HEK293 (cell line): ENCODE measurements around the gene TMEM184A.

Experiments
- CTCF ChIA-PET: fragments of 350-600 bp; formaldehyde crosslinking; extraction: SDS; loops from one replicate; lab custom pipeline; 2021; ENCODE audit warnings: antibody characterized with exemption; lab: Yijun Ruan, JAX
- POLR2A ChIA-PET: fragments of 300-600 bp; formaldehyde crosslinking; extraction: SDS; loops from one replicate; lab custom pipeline; 2020; ENCODE audit warnings: antibody characterized with exemption, inconsistent platforms; lab: Yijun Ruan, JAX
- H3K27ac ChIP-seq: fragments of 200-500 bp; sonication (Bioruptor generic); 2 replicates; pipeline ENCODE4 v1.5.1; 2014; ENCODE audit warnings: low read depth, low read length, control low read depth, inconsistent platforms; ENCODE audit errors: extremely low read depth
- H3K36me3 ChIP-seq, 2 experiments: fragments of 200-500 bp in 1 of 2; sonication (Bioruptor generic) in 1 of 2; 1 replicate in 1 of 2; 2 replicates in 1 of 2; pipeline ENCODE4 v1.5.1; 2014 to 2017; ENCODE audit warnings: inconsistent platforms in 2 of 2, low read length in 2 of 2; ENCODE audit not compliant: control insufficient read depth in 2 of 2, insufficient read depth in 1 of 2
- H3K4me1 ChIP-seq: fragments of 200-500 bp; sonication (Bioruptor generic); 2 replicates; pipeline ENCODE4 v1.5.1; 2014; ENCODE audit warnings: mild to moderate bottlenecking, low read length, inconsistent platforms; ENCODE audit not compliant: control insufficient read depth, insufficient read depth
- H3K4me3 ChIP-seq: 2 replicates; pipeline ENCODE4 v1.5.1; 2011; ENCODE audit warnings: low read depth, mild to moderate bottlenecking, control low read depth, low read length, moderate library complexity
- H3K9me3 ChIP-seq: fragments of 200-500 bp; sonication (Bioruptor generic); 2 replicates; pipeline ENCODE4 v1.5.1; 2014; ENCODE audit warnings: low read depth, low read length, inconsistent platforms; ENCODE audit not compliant: control insufficient read depth, insufficient read depth
- CTCF ChIP-seq: fragments of 450-650 bp; formaldehyde crosslinking; IDR thresholded peaks from 2 replicates; pipeline ENCODE4 v1.5.1; 2016; ENCODE audit warnings: missing biosample characterization, missing genetic modification characterization
- ELK4 ChIP-seq: IDR thresholded peaks from 2 replicates; pipeline ENCODE4 v1.6.1; 2011; ENCODE audit warnings: mild to moderate bottlenecking, low read depth, low read length, borderline replicate concordance
- FEZF1 ChIP-seq: fragments of 450-650 bp; formaldehyde crosslinking; IDR thresholded peaks from 2 replicates; pipeline ENCODE4 v1.5.1; 2016; ENCODE audit warnings: missing biosample characterization, missing genetic modification characterization
- GLIS2 ChIP-seq: fragments of 450-650 bp; formaldehyde crosslinking; IDR thresholded peaks from 2 replicates; pipeline ENCODE4 v1.5.1; 2016; ENCODE audit warnings: missing biosample characterization, missing genetic modification characterization
- REST ChIP-seq: fragments of 450-650 bp; formaldehyde crosslinking; IDR thresholded peaks from 2 replicates; pipeline ENCODE4 v1.5.1; 2016; ENCODE audit warnings: missing biosample characterization, missing genetic modification characterization
- SCRT2 ChIP-seq: fragments of 450-650 bp; formaldehyde crosslinking; IDR thresholded peaks from 2 replicates; pipeline ENCODE4 v1.5.1; 2016; ENCODE audit warnings: missing biosample characterization, missing genetic modification characterization
- SETDB1 ChIP-seq: IDR thresholded peaks from one replicate; pipeline ENCODE4 v1.6.1; 2017; ENCODE audit warnings: mild to moderate bottlenecking, low read length, moderate library complexity, mixed read lengths; ENCODE audit not compliant: insufficient read length
- WT1 ChIP-seq: fragments of 450-650 bp; formaldehyde crosslinking; IDR thresholded peaks from 2 replicates; pipeline ENCODE4 v1.5.1; 2016; ENCODE audit warnings: missing biosample characterization, missing genetic modification characterization
- ZBTB26 ChIP-seq: fragments of 450-650 bp; formaldehyde crosslinking; optimal IDR thresholded peaks from 2 replicates; pipeline ENCODE3; 2016; ENCODE audit warnings: missing biosample characterization, mild to moderate bottlenecking, missing genetic modification characterization
- ZBTB44 ChIP-seq: fragments of 450-650 bp; IDR thresholded peaks from 2 replicates; pipeline ENCODE4 v1.5.1; 2018; ENCODE audit warnings: missing biosample characterization, mild to moderate bottlenecking, missing genetic modification characterization
- ZBTB8A ChIP-seq: fragments of 450-650 bp; formaldehyde crosslinking; IDR thresholded peaks from 2 replicates; pipeline ENCODE4 v1.5.1; 2016; ENCODE audit warnings: missing biosample characterization, missing genetic modification characterization
- ZNF114 ChIP-seq: fragments of 450-650 bp; formaldehyde crosslinking; IDR thresholded peaks from 2 replicates; pipeline ENCODE4 v1.5.0; 2017; ENCODE audit warnings: missing biosample characterization, missing genetic modification characterization
- ZNF26 ChIP-seq: fragments of 450-650 bp; formaldehyde crosslinking; IDR thresholded peaks from 2 replicates; pipeline ENCODE4 v1.5.1; 2016; ENCODE audit warnings: missing biosample characterization, missing genetic modification characterization
- ZNF398 ChIP-seq: fragments of 450-650 bp; formaldehyde crosslinking; IDR thresholded peaks from 2 replicates; pipeline ENCODE4 v1.5.1; 2017; ENCODE audit warnings: missing biosample characterization, missing genetic modification characterization
- ZNF449 ChIP-seq: fragments of 450-650 bp; formaldehyde crosslinking; IDR thresholded peaks from 2 replicates; pipeline ENCODE4 v1.5.1; 2017; ENCODE audit warnings: missing biosample characterization, mild to moderate bottlenecking, missing genetic modification characterization, moderate library complexity
- ZNF529 ChIP-seq: fragments of 450-650 bp; formaldehyde crosslinking; IDR thresholded peaks from 2 replicates; pipeline ENCODE4 v1.5.1; 2017; ENCODE audit warnings: missing genetic modification characterization, missing biosample characterization; ENCODE audit not compliant: insufficient replicate concordance
- ZNF549 ChIP-seq: fragments of 450-650 bp; IDR thresholded peaks from 2 replicates; pipeline ENCODE4 v1.5.1; 2018; ENCODE audit warnings: missing biosample characterization, missing genetic modification characterization, mild to moderate bottlenecking, inconsistent platforms, moderate library complexity
- ZNF768 ChIP-seq: fragments of 450-650 bp; formaldehyde crosslinking; IDR thresholded peaks from 2 replicates; pipeline ENCODE4 v1.5.1; 2018; ENCODE audit warnings: missing biosample characterization, mild to moderate bottlenecking, missing genetic modification characterization
- ZNF830 ChIP-seq: fragments of 450-650 bp; IDR thresholded peaks from 2 replicates; pipeline ENCODE4 v1.5.0; 2018; ENCODE audit warnings: missing biosample characterization, missing genetic modification characterization, low read depth, mild to moderate bottlenecking, moderate library complexity
- ZSCAN23 ChIP-seq: fragments of 450-650 bp; formaldehyde crosslinking; IDR thresholded peaks from 2 replicates; pipeline ENCODE4 v1.5.1; 2016; ENCODE audit warnings: missing biosample characterization, missing genetic modification characterization

The TMEM184A gene

GRCh38 chr7:1503816-1504775 lies 51.9 kb downstream of the TMEM184A start, which contains the start of gene INTS1 (continued):
- TF ChIP-seq ZBTB44 (peak; percentile 38; the same call in 1 of the 2 replicates), ZBTB8A (tag by site-specific recombination) (0 out of 2 replicates have a peak, but pooled peaks have one; percentile 17), GLIS2 (peak; percentile 72), ZNF26 (tag by site-specific recombination) (no peak), ZNF549 (no peak), WT1 (tag by site-specific recombination) (no peak), ZNF114 (tag by site-specific recombination) (no peak), SCRT2 (0 out of 2 replicates have a peak, but pooled peaks have one; percentile 36), ZNF830 (tag by site-specific recombination) (no peak), ZNF768 (tag by site-specific recombination) (no peak), ZNF398 (no peak)

GRCh38 chr7:1503390-1503789 lies 52.6 kb downstream of the TMEM184A start:
- CTCF ChIA-PET = interaction anchor here (0.6 to 1.1 kb wide), 4 partner anchors 16 to 342 kb away, joined by 3 read pairs; no protein-coding TSS in a partner anchor
- peak overlapping the region; percentile 78; the same call in 1 of the 2 replicates for H3K27ac ChIP-seq
- H3K4me1 ChIP-seq = no peaks in the 10 kb centered on the region
- H3K36me3 ChIP-seq = peaks cover 6 to 34% of the 10 kb centered on the region in 2 experiments; a peak in 2 of 3 replicates
- H3K4me3 ChIP-seq = peak overlapping the region; percentile 89
- no peaks in the 10 kb centered on the region for H3K9me3 ChIP-seq
- no peak for TF ChIP-seq ZNF449 (tag by site-specific recombination)
- TF ChIP-seq ELK4 = no peak
- TF ChIP-seq REST = no peak
- TF ChIP-seq CTCF (tag by site-specific recombination) = no peak
- TF ChIP-seq FEZF1 (tag by site-specific recombination) = no peak
- no peak for TF ChIP-seq ZBTB26 (tag by site-specific recombination)
- TF ChIP-seq ZNF529 = no peak
- TF ChIP-seq ZSCAN23 (tag by site-specific recombination) = no peak
- TF ChIP-seq SETDB1 = no peak
- POLR2A ChIA-PET = no interaction called here
